Neural crest cell (in vitro differentiated cells): ENCODE results near the gene CNTNAP2. TPM values are rescaled to one million over a fixed set of nuclear protein-coding genes. Genes with fewer than 3 reads are reported as not detected.

Experiments
- DNase-seq: peaks from one replicate; pipeline ENCODE4 v3.0.0; 2021; ENCODE audit warnings: low read depth, mixed read lengths, low spot score
- H3K27ac Mint-ChIP-seq: one replicate; pipeline ENCODE4 v1.8.0; 2021; ENCODE audit warnings: mild to moderate bottlenecking, mixed read lengths; ENCODE audit not compliant: unreplicated experiment
- H3K27me3 Mint-ChIP-seq: 2 replicates; pipeline ENCODE4 v1.8.0; 2021; ENCODE audit warnings: low read depth, mild to moderate bottlenecking, mixed read lengths
- H3K36me3 Mint-ChIP-seq: 2 replicates; pipeline ENCODE4 v1.8.0; 2021; ENCODE audit warnings: low read depth, mild to moderate bottlenecking, mixed read lengths
- H3K4me1 Mint-ChIP-seq: 2 replicates; pipeline ENCODE4 v1.8.0; 2021; ENCODE audit warnings: mixed read lengths
- H3K4me3 Mint-ChIP-seq: one replicate; pipeline ENCODE4 v1.8.0; 2021; ENCODE audit warnings: mild to moderate bottlenecking, mixed read lengths
- H3K9me3 Mint-ChIP-seq: 2 replicates; pipeline ENCODE4 v1.8.0; 2021; ENCODE audit warnings: mixed read lengths
- total RNA-seq: library from RNA; stranded (reverse); gene quantifications from 2 replicates; pipeline ENCODE4 v1.2.1, GENCODE V29; 2021
- TF ChIP-seq, protein P1 (sequence below): fragments of 200-600 bp; sonication (generic); conservative IDR thresholded peaks from 2 replicates; pipeline ENCODE4 v1.5.0; 2021; ENCODE audit warnings: antibody characterized with exemption, mild to moderate bottlenecking

CNTNAP2 gene
- total RNA-seq, 1 donor from 2014 or later, result 12.9 TPM

DNA sequence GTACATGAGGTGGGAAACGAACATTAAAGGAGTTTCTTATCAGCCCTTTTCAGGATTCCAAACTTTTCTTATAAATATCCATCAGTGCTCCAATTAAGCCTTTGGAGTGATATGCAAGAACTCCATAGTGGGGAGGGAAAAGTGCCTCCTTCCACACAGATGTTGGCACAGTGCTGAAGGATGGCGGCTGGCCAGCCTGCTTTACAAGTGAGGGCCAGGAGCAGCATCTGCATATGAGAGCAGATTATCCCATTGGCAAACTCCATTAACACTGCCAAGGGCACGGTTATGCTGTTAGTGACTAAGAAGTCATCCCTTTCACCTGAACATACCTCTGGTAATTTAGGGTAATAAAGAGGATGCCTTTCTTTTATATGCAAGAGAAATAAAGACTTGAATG lies 543.1 kb downstream of the CNTNAP2 start:
- TF ChIP-seq, protein P1, sequence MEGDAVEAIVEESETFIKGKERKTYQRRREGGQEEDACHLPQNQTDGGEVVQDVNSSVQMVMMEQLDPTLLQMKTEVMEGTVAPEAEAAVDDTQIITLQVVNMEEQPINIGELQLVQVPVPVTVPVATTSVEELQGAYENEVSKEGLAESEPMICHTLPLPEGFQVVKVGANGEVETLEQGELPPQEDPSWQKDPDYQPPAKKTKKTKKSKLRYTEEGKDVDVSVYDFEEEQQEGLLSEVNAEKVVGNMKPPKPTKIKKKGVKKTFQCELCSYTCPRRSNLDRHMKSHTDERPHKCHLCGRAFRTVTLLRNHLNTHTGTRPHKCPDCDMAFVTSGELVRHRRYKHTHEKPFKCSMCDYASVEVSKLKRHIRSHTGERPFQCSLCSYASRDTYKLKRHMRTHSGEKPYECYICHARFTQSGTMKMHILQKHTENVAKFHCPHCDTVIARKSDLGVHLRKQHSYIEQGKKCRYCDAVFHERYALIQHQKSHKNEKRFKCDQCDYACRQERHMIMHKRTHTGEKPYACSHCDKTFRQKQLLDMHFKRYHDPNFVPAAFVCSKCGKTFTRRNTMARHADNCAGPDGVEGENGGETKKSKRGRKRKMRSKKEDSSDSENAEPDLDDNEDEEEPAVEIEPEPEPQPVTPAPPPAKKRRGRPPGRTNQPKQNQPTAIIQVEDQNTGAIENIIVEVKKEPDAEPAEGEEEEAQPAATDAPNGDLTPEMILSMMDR, result no peak
- Mint-ChIP-seq H3K27ac (no peak overlapping the region), H3K9me3 (no peaks in the 10 kb centered on the region), H3K36me3 (no peaks in the 10 kb centered on the region), H3K4me1 (no peaks in the 10 kb centered on the region), H3K4me3 (no peak overlapping the region), H3K27me3 (peaks cover 4% of the 10 kb centered on the region)
- DNase-seq, result no peak

DNA sequence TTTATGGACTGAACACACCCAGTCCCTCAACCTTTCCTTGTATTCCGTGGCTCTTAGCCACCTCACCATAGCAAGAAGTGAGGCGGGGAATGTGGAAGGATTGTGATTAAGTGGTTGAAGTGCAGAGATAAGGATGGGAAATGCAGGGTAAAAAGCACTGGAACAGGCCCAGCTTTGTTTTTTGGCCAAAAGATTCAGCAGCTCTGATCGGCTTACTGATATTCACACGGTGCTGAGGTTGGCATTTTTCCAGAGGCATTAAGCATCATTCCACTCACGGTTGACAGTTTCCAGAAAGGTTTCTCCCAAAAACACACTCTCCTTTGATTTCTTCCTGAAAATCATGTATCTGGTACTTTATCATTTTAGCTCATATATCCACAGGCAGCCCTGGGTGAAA lies 544.2 kb downstream of the CNTNAP2 start:
- TF ChIP-seq, protein P1, result no peak
- DNase-seq, result no peak
- H3K4me3 Mint-ChIP-seq, result no peak overlapping the region
- no peaks in the 10 kb centered on the region for H3K36me3 Mint-ChIP-seq
- H3K27me3 Mint-ChIP-seq, result peaks cover 4% of the 10 kb centered on the region
- H3K4me1 Mint-ChIP-seq, result no peaks in the 10 kb centered on the region
- no peaks in the 10 kb centered on the region for H3K9me3 Mint-ChIP-seq
- no peak overlapping the region for H3K27ac Mint-ChIP-seq

DNA sequence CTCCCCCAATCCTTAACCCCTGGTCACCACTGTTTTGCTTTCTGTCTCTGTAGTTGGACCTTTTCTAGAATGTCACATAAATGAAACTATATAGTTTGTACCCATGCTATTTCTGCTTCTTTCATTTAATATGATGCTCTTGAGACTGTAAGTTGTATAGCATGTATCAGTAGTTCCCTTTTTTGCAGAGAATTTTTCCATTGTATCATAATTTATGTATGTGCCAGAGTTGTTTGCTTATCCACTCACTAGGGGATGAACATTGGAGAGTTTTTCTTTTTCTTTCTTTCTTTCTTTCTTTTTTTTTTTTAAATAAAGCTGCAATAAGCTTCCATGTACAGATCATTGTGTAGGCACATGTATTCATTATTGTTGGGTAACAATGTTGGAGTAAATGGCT lies 544.8 kb downstream of the CNTNAP2 start:
- Mint-ChIP-seq H3K4me3 (no peak overlapping the region), H3K36me3 (peaks cover 1% of the 10 kb centered on the region), H3K27me3 (peaks cover 4% of the 10 kb centered on the region), H3K9me3 (peaks cover 5% of the 10 kb centered on the region), H3K27ac (no peak overlapping the region), H3K4me1 (no peaks in the 10 kb centered on the region)
- TF ChIP-seq, protein P1, result no peak
- DNase-seq, result no peak

DNA sequence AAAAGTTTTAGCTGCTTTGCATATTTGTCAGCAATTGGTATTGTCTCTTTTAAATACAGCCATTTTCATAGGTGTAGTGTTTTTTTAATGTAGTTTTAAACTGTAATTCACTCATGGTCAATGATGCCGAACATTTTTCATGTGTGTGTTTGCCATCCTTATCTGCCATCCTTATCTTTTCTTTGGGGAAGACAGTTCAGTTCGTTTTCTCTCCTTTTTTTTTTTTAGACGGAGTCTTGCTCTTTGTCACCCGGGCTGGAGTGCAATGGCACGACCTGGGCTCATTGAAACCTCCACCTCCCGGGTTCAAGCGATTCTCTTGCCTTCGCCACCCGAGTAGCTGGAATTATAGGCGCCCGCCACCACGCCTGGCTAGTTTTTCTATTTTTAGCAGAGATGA lies 545.3 kb downstream of the CNTNAP2 start:
- TF ChIP-seq, protein P1, result no peak
- peaks cover 5% of the 10 kb centered on the region for H3K36me3 Mint-ChIP-seq
- no peak for DNase-seq
- H3K27ac Mint-ChIP-seq, result no peak overlapping the region
- no peak overlapping the region for H3K4me3 Mint-ChIP-seq
- peaks cover 10% of the 10 kb centered on the region for H3K9me3 Mint-ChIP-seq
- no peaks in the 10 kb centered on the region for H3K4me1 Mint-ChIP-seq
- peaks cover 4% of the 10 kb centered on the region for H3K27me3 Mint-ChIP-seq

DNA sequence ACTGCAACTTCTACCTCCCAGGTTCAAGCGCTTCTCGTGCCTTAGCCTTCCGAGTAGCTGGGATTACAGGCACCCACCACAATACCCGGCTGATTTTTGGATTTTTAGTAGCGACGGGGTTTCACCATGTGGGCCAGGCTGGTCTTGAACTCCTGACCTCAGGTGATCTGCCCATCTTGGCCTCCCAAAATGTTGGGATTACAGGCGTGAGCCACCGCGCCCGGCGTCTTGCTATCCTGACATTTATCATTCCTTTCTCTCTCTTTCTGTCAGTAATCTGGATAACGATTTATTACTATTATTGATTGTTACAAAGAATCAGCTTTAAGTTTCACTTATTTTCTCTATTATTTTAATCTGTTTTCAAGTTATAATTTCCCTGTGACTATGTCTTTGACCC lies 548.4 kb downstream of the CNTNAP2 start:
- Mint-ChIP-seq H3K4me3 (no peak overlapping the region), H3K4me1 (no peaks in the 10 kb centered on the region), H3K27ac (no peak overlapping the region), H3K27me3 (no peaks in the 10 kb centered on the region), H3K36me3 (peaks cover 7% of the 10 kb centered on the region), H3K9me3 (peaks cover 12% of the 10 kb centered on the region)
- DNase-seq, result no peak
- TF ChIP-seq, protein P1, result no peak

DNA sequence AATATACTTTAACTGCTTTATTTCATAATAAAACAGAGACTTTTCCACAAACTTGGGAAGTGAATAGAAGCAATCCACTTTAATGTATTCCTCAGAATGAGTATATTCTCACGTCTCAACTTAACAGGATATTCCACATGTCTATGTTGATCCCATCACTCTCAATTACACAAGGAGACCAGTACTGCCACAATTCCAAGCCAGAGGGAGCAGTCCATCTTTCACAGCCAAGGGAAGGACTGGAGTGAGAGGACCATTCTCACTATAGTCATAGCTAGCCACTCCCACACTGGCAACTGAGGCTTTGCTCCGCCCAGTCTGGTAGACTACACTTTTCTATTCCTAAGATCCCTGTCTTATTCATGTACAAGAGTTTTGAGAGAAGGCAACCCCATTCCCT lies 553.9 kb downstream of the CNTNAP2 start:
- H3K27me3 Mint-ChIP-seq, result no peaks in the 10 kb centered on the region
- H3K4me3 Mint-ChIP-seq, result no peak overlapping the region
- H3K9me3 Mint-ChIP-seq, result peaks cover 12% of the 10 kb centered on the region
- no peak for DNase-seq
- TF ChIP-seq, protein P1, result no peak
- H3K27ac Mint-ChIP-seq, result no peak overlapping the region
- H3K36me3 Mint-ChIP-seq, result peaks cover 7% of the 10 kb centered on the region
- no peaks in the 10 kb centered on the region for H3K4me1 Mint-ChIP-seq
